ENCODE results near the gene HS1BP3.

HS1BP3 gene

DNA sequence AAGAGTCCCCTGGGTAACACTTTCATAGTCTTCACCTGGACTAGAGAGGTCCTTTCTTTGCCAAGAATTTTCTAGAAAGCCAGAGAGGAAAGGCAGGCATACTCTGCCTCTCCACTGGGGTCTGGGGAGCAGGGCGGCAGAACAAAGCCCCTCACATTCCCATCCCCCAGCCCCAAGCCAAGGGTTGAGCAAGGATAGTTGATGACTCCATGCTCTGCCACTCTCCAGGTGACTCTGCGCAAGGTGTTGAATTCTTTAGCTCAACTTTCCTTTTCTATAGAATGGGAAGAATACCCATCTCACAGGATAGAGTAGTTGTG is 13.1 kb upstream of the HS1BP3 start:
- Histone ChIP-seq H3K4me2 (ENCODE audit: low read depth, low read length, poor library complexity, severe bottlenecking) (no peak overlapping the region), H3K9me2 (replicated peaks; ENCODE audit: insufficient read depth, low read length) (no peaks in the 10 kb centered on the region), H3K79me2 (ENCODE audit: insufficient read depth, low read length) (no peaks in the 10 kb centered on the region), H3K36me3 (ENCODE audit: low read length) (no peaks in the 10 kb centered on the region), H3K9ac (ENCODE audit: low read length) (no peak overlapping the region), H3K9me3 (ENCODE audit: insufficient read depth, low read length) (no peaks in the 10 kb centered on the region), H3K27me3 (ENCODE audit: low read length) (no peaks in the 10 kb centered on the region), H3K27ac (ENCODE audit: low read depth, low read length) (no peak overlapping the region), H3K4me3 (ENCODE audit: insufficient read depth, low read length, poor library complexity, severe bottlenecking) (no peak overlapping the region), H3F3A (ENCODE audit: insufficient read depth) (no peaks in the 10 kb centered on the region), H2AFZ (ENCODE audit: low read depth, low read length, severe bottlenecking) (no peak overlapping the region), H4K20me1 (ENCODE audit: low read depth, low read length) (no peaks in the 10 kb centered on the region)
- TF ChIP-seq, protein P1, sequence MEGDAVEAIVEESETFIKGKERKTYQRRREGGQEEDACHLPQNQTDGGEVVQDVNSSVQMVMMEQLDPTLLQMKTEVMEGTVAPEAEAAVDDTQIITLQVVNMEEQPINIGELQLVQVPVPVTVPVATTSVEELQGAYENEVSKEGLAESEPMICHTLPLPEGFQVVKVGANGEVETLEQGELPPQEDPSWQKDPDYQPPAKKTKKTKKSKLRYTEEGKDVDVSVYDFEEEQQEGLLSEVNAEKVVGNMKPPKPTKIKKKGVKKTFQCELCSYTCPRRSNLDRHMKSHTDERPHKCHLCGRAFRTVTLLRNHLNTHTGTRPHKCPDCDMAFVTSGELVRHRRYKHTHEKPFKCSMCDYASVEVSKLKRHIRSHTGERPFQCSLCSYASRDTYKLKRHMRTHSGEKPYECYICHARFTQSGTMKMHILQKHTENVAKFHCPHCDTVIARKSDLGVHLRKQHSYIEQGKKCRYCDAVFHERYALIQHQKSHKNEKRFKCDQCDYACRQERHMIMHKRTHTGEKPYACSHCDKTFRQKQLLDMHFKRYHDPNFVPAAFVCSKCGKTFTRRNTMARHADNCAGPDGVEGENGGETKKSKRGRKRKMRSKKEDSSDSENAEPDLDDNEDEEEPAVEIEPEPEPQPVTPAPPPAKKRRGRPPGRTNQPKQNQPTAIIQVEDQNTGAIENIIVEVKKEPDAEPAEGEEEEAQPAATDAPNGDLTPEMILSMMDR (IDR thresholded peaks at IDR 0.05; ENCODE audit: insufficient read depth, low read length, poor library complexity, severe bottlenecking), result no peak
- TF ChIP-seq EZH2phosphoT487 (conservative IDR thresholded peaks at IDR 0.05; ENCODE audit: low read length), result no peak

- Histone ChIP-seq H3F3A (ENCODE audit: insufficient read depth) (no peaks in the 10 kb centered on the region), H3K79me2 (ENCODE audit: insufficient read depth, low read length) (no peaks in the 10 kb centered on the region), H3K27me3 (ENCODE audit: low read length) (no peaks in the 10 kb centered on the region), H3K4me2 (ENCODE audit: low read depth, low read length, poor library complexity, severe bottlenecking) (no peak overlapping the region), H4K20me1 (ENCODE audit: low read depth, low read length) (no peaks in the 10 kb centered on the region), H3K4me3 (ENCODE audit: insufficient read depth, low read length, poor library complexity, severe bottlenecking) (no peak overlapping the region), H3K9me2 (replicated peaks; ENCODE audit: insufficient read depth, low read length) (no peaks in the 10 kb centered on the region), H3K27ac (ENCODE audit: low read depth, low read length) (no peak overlapping the region), H3K9ac (ENCODE audit: low read length) (no peak overlapping the region), H2AFZ (ENCODE audit: low read depth, low read length, severe bottlenecking) (no peak overlapping the region), H3K9me3 (ENCODE audit: insufficient read depth, low read length) (no peaks in the 10 kb centered on the region), H3K36me3 (ENCODE audit: low read length) (no peaks in the 10 kb centered on the region)
- TF ChIP-seq, protein P1 (IDR thresholded peaks at IDR 0.05; ENCODE audit: insufficient read depth, low read length, poor library complexity, severe bottlenecking), result no peak
- no peak for TF ChIP-seq EZH2phosphoT487 (conservative IDR thresholded peaks at IDR 0.05; ENCODE audit: low read length)
These were observed 12.5 kb upstream of the HS1BP3 start for GRCh38 chr2:20663196-20664070.

DNA sequence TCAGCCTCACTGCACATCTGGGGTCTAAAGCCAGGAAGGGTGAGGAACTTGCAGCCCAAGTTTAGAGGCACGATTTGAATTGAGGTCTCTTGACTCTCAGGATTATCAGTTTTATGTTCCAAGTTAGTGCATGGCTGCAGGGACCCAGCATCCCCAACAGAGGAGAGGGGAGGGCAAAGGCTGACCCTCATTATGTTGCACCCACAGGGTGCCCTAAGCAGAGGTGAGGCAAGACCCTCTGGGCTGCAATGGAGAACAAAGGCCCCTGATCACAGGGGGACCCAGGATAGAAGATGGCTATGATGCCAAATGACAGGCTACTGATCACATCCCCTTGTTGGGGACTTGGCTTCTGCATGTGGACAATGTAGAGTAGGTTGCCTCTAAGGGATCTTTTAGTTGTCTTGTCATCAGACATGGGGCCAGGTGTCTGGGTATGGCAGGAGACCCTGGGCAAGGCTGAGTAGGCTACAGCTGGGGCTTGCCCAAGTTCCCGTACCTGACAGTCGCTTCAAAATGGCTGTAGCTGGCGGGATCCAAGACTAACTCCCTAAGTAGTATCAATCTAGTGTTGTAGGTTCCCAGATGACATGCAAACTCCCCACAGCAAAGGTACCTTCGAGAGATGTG is 11.5 kb upstream of the HS1BP3 start:
- Histone ChIP-seq H3K27ac (ENCODE audit: low read depth, low read length) (no peak overlapping the region), H3K79me2 (ENCODE audit: insufficient read depth, low read length) (no peaks in the 10 kb centered on the region), H4K20me1 (ENCODE audit: low read depth, low read length) (no peaks in the 10 kb centered on the region), H3K9ac (ENCODE audit: low read length) (no peak overlapping the region), H3K9me3 (ENCODE audit: insufficient read depth, low read length) (no peaks in the 10 kb centered on the region), H2AFZ (ENCODE audit: low read depth, low read length, severe bottlenecking) (no peak overlapping the region), H3K4me2 (ENCODE audit: low read depth, low read length, poor library complexity, severe bottlenecking) (no peak overlapping the region), H3K9me2 (replicated peaks; ENCODE audit: insufficient read depth, low read length) (no peaks in the 10 kb centered on the region), H3K27me3 (ENCODE audit: low read length) (no peaks in the 10 kb centered on the region), H3K36me3 (ENCODE audit: low read length) (no peaks in the 10 kb centered on the region), H3K4me3 (ENCODE audit: insufficient read depth, low read length, poor library complexity, severe bottlenecking) (no peak overlapping the region), H3F3A (ENCODE audit: insufficient read depth) (no peaks in the 10 kb centered on the region)
- TF ChIP-seq, protein P1 (IDR thresholded peaks at IDR 0.05; ENCODE audit: insufficient read depth, low read length, poor library complexity, severe bottlenecking), result no peak
- no peak for TF ChIP-seq EZH2phosphoT487 (conservative IDR thresholded peaks at IDR 0.05; ENCODE audit: low read length)
